Activated effector memory CD4-positive, alpha-beta T cell treated with anti-CD3 and anti-CD28 coated beads, Interleukin-2, amount 50 U/mL, for 16 hours (primary cell): ENCODE measurements around the gene LGMN.

ENCODE experiments used
- DNase-seq: peaks from one replicate; pipeline ENCODE4 v3.0.0-alpha.2; 2020

The LGMN gene

GRCh38 chr14:92670643-92671366 lies 77.6 kb downstream of the LGMN start:
- no peak for DNase-seq

DNA sequence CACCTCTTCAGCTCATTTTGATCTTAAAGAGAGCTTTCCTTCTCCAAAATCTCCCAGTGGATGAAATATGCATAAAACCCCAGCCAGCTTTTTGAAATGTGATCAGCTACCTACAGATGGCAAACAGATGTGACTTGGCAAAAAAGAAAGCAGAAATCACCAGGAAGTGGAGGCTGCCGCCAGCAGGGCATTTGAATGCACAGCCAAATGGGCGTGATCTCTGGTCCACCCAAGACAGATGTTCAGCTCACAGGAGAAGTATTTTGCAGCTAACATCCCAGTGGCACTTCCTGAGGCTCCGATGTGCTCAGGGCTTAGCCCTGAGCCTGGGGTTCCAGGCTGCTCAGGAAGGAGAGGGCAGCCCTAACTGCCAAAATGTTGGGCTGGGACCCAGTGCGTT lies 78.3 kb downstream of the LGMN start:
- no peak for DNase-seq

DNA sequence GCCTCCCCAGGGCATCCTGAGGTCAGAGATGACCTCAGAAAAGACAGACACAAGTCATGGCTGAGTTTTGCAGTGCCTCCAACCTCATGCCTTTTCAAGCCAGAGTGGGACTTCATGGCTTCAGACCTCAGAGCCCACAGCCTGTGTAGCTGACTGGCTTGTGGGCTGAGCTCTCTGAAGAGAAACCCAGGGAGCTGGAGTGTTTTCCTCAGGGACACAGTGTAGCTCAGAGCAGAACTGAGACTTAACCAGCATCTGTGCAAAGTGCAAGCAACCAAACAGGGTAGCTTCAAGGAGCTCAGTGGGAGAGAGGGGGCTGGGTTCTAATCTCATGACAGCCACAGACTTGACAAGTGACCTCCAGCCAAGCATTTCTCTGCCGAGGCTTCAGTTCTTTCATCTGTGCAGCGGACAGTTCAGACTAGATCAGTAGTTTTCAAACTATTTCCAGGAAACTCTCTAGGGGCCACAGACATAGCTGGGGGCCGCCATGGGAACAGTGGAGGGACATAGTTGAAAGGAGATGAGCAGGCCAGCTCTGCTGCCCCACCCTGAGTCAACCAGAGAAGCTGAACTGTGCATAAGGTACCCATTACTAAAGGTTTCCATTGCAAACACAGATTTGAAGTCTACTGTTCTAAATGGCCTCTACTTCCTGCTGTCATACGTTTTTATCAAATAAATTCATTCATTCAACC lies 80.0 kb downstream of the LGMN start:
- peak; percentile 57 for DNase-seq

GRCh38 chr14:92666251-92666650 lies 82.2 kb downstream of the LGMN start:
- DNase-seq = no peak

DNA sequence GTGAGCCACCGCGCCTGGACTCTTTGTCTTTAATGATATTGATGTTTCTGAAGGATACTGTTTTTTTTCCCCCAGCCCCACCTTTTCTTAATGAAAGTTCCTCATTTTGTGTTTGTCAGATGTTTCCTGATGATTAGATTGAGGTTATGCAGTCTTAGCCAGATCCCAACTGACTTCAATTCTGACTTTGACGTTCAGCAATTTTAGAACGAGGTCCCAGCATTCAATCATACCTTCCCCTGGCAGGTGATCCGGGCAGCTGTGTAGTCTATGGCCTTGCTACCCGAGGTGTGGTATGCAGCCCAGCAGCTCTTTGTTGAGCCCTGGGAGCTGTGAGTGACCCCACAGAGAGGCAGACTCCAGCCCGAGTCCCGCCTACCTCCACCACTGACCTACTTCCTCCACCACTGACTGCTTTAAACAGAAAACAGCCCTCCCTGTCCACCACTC lies 82.7 kb downstream of the LGMN start:
- no peak for DNase-seq

DNA sequence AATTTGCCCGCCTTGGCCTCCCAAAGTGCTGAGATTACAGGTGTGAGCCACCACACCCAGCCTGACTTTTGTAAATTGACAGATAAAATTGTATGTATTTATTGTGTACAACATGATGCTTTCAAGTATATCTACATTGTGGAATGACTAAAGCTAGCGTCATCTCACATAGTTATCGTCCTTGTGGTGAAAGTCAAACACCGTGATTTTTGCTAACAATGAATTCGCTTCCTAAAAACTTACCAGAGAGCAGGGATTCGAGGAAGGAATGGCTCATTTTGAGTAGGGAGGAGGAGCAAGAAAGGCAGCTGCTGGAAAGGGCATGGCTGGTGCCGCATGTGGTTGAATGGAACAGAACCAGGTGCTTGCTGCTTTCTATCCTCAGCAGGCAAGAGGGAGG lies 85.4 kb downstream of the LGMN start:
- no peak for DNase-seq

DNA sequence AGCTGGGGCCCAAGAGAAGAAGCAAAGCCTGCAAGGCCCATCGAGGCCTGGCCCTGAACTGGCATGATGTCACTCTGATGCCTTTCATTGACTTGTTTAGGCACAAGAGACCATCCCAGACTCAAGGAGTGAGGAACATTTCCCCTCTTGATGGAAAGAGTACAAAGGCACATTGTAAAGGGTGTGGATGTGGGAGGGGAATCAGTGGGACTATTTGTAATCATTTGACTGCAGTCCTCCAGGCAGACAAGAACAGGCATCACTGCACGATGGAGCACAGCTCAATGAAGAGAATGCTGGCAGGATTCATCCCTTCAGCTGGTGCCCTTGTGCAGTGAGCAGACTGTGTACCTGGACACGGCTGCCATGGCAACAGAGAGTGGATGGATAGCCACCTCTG lies 87.9 kb downstream of the LGMN start:
- DNase-seq = no peak

- DNase-seq = no peak
Measured at GRCh38 chr14:92659765-92660561, 88.5 kb downstream of the LGMN start.

GRCh38 chr14:92658684-92659083 lies 89.7 kb downstream of the LGMN start:
- no peak for DNase-seq

- DNase-seq = no peak
Measured at GRCh38 chr14:92658160-92658559, 90.3 kb downstream of the LGMN start.

DNA sequence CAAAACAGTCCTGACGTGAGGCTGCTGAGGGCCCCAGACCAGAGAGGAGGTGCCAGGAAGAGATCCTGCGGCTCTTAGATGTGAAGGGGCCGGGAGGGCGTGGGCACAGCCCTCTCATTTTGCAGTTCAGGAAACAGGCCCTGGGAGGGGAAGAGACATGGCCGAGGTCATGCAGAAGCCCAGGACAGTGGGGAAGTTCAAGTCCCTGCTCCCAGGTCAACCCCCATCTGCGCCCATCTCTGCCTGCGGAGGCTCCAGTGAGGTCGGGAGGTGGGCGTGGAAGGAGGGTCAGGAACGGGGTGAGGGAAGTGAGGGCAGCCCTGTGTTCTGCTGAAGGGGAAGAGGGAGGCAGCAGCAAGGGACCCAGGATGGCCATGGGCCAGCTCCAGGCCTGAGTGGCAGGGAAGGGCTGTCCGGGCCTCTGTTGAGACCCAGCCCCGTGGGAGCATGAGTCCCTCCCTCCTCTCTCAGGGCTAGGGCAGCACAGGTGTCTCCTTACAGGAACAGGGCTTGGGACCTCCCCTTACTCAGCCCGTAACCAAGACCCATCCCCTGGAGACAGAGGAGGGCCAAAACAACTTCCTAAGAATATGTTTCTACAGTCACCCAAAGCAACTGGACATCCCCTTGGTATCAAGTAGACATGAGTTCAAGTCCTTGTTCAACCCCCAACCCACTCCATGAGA lies 90.8 kb downstream of the LGMN start:
- DNase-seq = no peak

GRCh38 chr14:92656306-92657081 lies 91.9 kb downstream of the LGMN start:
- no peak for DNase-seq

DNA sequence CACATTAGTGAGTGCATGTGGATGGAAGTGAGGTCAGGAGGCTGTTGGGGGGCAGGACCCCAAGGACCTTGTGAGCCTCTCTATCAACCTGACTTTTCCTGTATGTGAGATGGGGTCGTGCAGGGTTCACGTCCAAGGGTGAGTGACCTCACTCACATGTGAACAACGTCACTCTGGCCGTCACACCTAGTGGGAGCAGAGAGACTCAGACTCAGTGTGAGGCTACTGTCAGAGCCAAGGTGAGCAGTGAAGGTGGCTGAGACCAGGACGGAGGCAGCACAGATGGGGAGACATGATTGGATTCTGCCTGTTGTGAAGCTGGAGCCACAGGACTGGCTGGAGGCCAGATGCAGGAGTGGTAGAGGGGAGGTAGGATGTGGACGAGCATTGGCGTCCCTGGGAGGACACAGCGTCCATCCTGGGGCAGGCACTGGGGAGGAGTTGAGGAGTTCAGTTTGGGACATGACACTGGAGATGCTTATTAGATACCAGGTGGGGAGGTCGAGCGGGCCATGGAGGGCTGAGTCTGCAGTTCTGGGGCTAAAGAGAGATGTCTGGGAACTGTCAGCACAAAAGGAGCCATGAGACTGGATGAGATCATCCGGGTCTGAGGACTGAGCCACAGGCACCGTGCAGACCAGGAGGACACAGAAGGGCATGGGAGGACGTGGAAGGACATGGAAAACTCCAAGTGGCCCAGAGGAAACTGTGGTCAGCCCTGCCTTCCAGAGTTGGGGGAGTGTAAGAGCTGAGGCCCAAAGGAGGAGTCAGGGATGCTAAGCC lies 92.8 kb downstream of the LGMN start:
- DNase-seq = no peak

GRCh38 chr14:92654239-92654901 lies 94.1 kb downstream of the LGMN start:
- DNase-seq = no peak
